ENCODE results near the gene PCDH17.
A peak's percentile ranks its signal among the peaks of the same experiment; 100 is the strongest.

The PCDH17 gene

GRCh38 chr13:57604442-57604841 lies 27.1 kb upstream of the PCDH17 start:
- Mint-ChIP-seq H3K27ac (peak overlapping the region; percentile 38), H3K36me3 (ENCODE audit: low read depth) (no peaks in the 10 kb centered on the region), H3K27me3 (ENCODE audit: low read depth, poor library complexity) (no peaks in the 10 kb centered on the region)

GRCh38 chr13:57611969-57612368 lies 19.6 kb upstream of the PCDH17 start:
- H3K9me3 Mint-ChIP-seq = no peaks in the 10 kb centered on the region
- peaks cover 3% of the 10 kb centered on the region for H3K4me1 Mint-ChIP-seq
- H3K4me3 Mint-ChIP-seq = no peak overlapping the region
- no peak for DNase-seq
- no peaks in the 10 kb centered on the region for H3K36me3 Mint-ChIP-seq (ENCODE audit: low read depth)
- TF ChIP-seq, protein P1, sequence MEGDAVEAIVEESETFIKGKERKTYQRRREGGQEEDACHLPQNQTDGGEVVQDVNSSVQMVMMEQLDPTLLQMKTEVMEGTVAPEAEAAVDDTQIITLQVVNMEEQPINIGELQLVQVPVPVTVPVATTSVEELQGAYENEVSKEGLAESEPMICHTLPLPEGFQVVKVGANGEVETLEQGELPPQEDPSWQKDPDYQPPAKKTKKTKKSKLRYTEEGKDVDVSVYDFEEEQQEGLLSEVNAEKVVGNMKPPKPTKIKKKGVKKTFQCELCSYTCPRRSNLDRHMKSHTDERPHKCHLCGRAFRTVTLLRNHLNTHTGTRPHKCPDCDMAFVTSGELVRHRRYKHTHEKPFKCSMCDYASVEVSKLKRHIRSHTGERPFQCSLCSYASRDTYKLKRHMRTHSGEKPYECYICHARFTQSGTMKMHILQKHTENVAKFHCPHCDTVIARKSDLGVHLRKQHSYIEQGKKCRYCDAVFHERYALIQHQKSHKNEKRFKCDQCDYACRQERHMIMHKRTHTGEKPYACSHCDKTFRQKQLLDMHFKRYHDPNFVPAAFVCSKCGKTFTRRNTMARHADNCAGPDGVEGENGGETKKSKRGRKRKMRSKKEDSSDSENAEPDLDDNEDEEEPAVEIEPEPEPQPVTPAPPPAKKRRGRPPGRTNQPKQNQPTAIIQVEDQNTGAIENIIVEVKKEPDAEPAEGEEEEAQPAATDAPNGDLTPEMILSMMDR (IDR thresholded peaks at IDR 0.05) = no peak
- no peak overlapping the region for H3K27ac Mint-ChIP-seq
- H3K27me3 Mint-ChIP-seq (ENCODE audit: low read depth, poor library complexity) = no peaks in the 10 kb centered on the region

More at GRCh38 chr13:57604442-57604841, 27.1 kb upstream of the PCDH17 start:
- no peak for DNase-seq
- Mint-ChIP-seq H3K4me1 (peaks cover 37% of the 10 kb centered on the region), H3K4me3 (no peak overlapping the region), H3K9me3 (no peaks in the 10 kb centered on the region)
- TF ChIP-seq, protein P1 (IDR thresholded peaks at IDR 0.05) = no peak

DNA sequence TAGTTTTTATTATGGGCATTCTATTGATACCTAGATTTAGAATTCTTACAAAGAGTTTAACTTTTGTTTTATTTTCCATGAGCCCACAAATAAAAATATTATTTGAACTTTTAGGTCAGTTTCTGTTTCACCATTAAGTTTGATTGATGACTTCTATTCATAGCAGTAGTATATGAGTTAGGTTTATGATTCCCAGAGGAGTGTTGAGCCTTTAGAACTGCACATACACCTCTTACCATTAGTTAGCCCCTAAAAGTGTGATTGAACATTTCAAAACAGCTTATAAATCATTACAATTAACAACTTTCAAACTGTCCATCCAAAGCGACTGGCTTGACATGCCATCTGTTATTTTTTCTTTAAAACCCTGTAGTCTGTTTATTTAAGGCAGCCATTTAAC lies 19.0 kb upstream of the PCDH17 start:
- TF ChIP-seq, protein P1 (IDR thresholded peaks at IDR 0.05) = no peak
- no peaks in the 10 kb centered on the region for H3K27me3 Mint-ChIP-seq (ENCODE audit: low read depth, poor library complexity)
- no peaks in the 10 kb centered on the region for H3K9me3 Mint-ChIP-seq

GRCh38 chr13:57624565-57625435 lies 6.7 kb upstream of the PCDH17 start:
- peaks cover 26% of the 10 kb centered on the region for H3K4me1 Mint-ChIP-seq
- TF ChIP-seq, protein P1 (IDR thresholded peaks at IDR 0.05) = peak; percentile 83
- H3K9me3 Mint-ChIP-seq = no peaks in the 10 kb centered on the region
- H3K27me3 Mint-ChIP-seq (ENCODE audit: low read depth, poor library complexity) = peaks cover 13% of the 10 kb centered on the region
- no peaks in the 10 kb centered on the region for H3K36me3 Mint-ChIP-seq (ENCODE audit: low read depth)
- peak; percentile 63 for DNase-seq
- H3K27ac Mint-ChIP-seq = no peak overlapping the region
- H3K4me3 Mint-ChIP-seq = peak overlapping the region; percentile 72

More for the DNA sequence above, 19.0 kb upstream of the PCDH17 start:
- no peak overlapping the region for H3K4me3 Mint-ChIP-seq
- no peak for DNase-seq
- no peaks in the 10 kb centered on the region for H3K36me3 Mint-ChIP-seq (ENCODE audit: low read depth)
- H3K4me1 Mint-ChIP-seq = peaks cover 3% of the 10 kb centered on the region
- no peak overlapping the region for H3K27ac Mint-ChIP-seq

GRCh38 chr13:57627663-57628062 lies 3.9 kb upstream of the PCDH17 start:
- TF ChIP-seq, protein P1 (IDR thresholded peaks at IDR 0.05) = peak; percentile 86
- DNase-seq = no peak
- H3K4me1 Mint-ChIP-seq = peaks cover 53% of the 10 kb centered on the region
- H3K4me3 Mint-ChIP-seq = no peak overlapping the region
- H3K9me3 Mint-ChIP-seq = peaks cover 7% of the 10 kb centered on the region
- H3K27me3 Mint-ChIP-seq (ENCODE audit: low read depth, poor library complexity) = peaks cover 38% of the 10 kb centered on the region
- no peak overlapping the region for H3K27ac Mint-ChIP-seq
- peaks cover 2% of the 10 kb centered on the region for H3K36me3 Mint-ChIP-seq (ENCODE audit: low read depth)
